HEK293T (cell line): ENCODE results near the gene ASTE1.

Source experiments
- CTCF ChIA-PET: fragments of 350-600 bp; formaldehyde crosslinking; extraction: SDS; loops from one replicate; lab custom pipeline; 2021; ENCODE audit warnings: antibody characterized with exemption, inconsistent platforms; lab: Yijun Ruan, JAX
- POLR2A ChIA-PET: fragments of 350-600 bp; formaldehyde crosslinking; extraction: SDS; loops from one replicate; lab custom pipeline; 2020; ENCODE audit warnings: antibody characterized with exemption, inconsistent platforms; lab: Yijun Ruan, JAX
- DNase-seq: peaks from one replicate; pipeline ENCODE4 v3.0.0; 2012; ENCODE audit warnings: mixed read lengths; ENCODE audit errors: extremely low spot score
- ARNT ChIP-seq: fragments of 450-650 bp; IDR thresholded peaks from 2 replicates; pipeline ENCODE4 v1.6.1; 2017; ENCODE audit warnings: mild to moderate bottlenecking
- BHLHE40 ChIP-seq: fragments of 450-650 bp; IDR thresholded peaks from 2 replicates; pipeline ENCODE4 v1.6.1; 2016; ENCODE audit warnings: mild to moderate bottlenecking, moderate library complexity, borderline replicate concordance
- CTBP1 ChIP-seq: fragments of 450-650 bp; IDR thresholded peaks from 2 replicates; pipeline ENCODE4 v1.6.1; 2016; ENCODE audit warnings: borderline replicate concordance
- ELF4 ChIP-seq: fragments of 450-650 bp; IDR thresholded peaks from 2 replicates; pipeline ENCODE4 v1.6.1; 2017; ENCODE audit warnings: antibody characterized with exemption
- FOXA1 ChIP-seq: fragments of 450-650 bp; IDR thresholded peaks from 2 replicates; pipeline ENCODE4 v1.6.1; 2016; ENCODE audit warnings: mild to moderate bottlenecking
- FOXK2 ChIP-seq: fragments of 450-650 bp; IDR thresholded peaks from 2 replicates; pipeline ENCODE4 v1.6.1; 2016; ENCODE audit warnings: mild to moderate bottlenecking
- FOXM1 ChIP-seq: fragments of 450-650 bp; IDR thresholded peaks from 2 replicates; pipeline ENCODE4 v1.6.1; 2017; ENCODE audit warnings: mild to moderate bottlenecking, borderline replicate concordance
- HDGF ChIP-seq: fragments of 450-650 bp; IDR thresholded peaks from 2 replicates; pipeline ENCODE4 v1.6.1; 2017; ENCODE audit warnings: antibody characterized with exemption, borderline replicate concordance
- L3MBTL2 ChIP-seq: fragments of 450-650 bp; conservative IDR thresholded peaks from 2 replicates; pipeline ENCODE4 v1.6.1; 2016; ENCODE audit warnings: mild to moderate bottlenecking
- LEF1 ChIP-seq: fragments of 450-650 bp; IDR thresholded peaks from 2 replicates; pipeline ENCODE4 v1.6.1; 2017; ENCODE audit warnings: mild to moderate bottlenecking, borderline replicate concordance
- NFRKB ChIP-seq: fragments of 450-650 bp; IDR thresholded peaks from 2 replicates; pipeline ENCODE4 v1.6.1; 2016; ENCODE audit warnings: mild to moderate bottlenecking, moderate library complexity
- PKNOX1 ChIP-seq: fragments of 450-650 bp; IDR thresholded peaks from 2 replicates; pipeline ENCODE4 v1.6.1; 2016
- SP1 ChIP-seq: fragments of 450-650 bp; IDR thresholded peaks from 2 replicates; pipeline ENCODE4 v1.6.1; 2017
- SUZ12 ChIP-seq: fragments of 450-650 bp; IDR thresholded peaks from 2 replicates; pipeline ENCODE4 v1.6.1; 2016; ENCODE audit warnings: mild to moderate bottlenecking
- TARDBP ChIP-seq: fragments of 450-650 bp; IDR thresholded peaks from 2 replicates; pipeline ENCODE4 v1.6.1; 2016
- ZNF384 ChIP-seq: fragments of 450-650 bp; IDR thresholded peaks from 2 replicates; pipeline ENCODE4 v1.6.1; 2016

The ASTE1 gene

GRCh38 chr3:130968221-130968620 lies 58.4 kb downstream of the ASTE1 start:
- TF ChIP-seq ZNF384, result no peak
- TF ChIP-seq HDGF, result no peak
- TF ChIP-seq TARDBP, result no peak
- TF ChIP-seq FOXM1, result no peak
- TF ChIP-seq PKNOX1, result no peak
- no peak for TF ChIP-seq SP1
- TF ChIP-seq ELF4, result no peak
- no peak for TF ChIP-seq NFRKB
- no peak for TF ChIP-seq LEF1
- TF ChIP-seq ARNT, result no peak
- no peak for DNase-seq
- POLR2A ChIA-PET, result no interaction called here
- CTCF ChIA-PET, result no interaction called here

- ChIA-PET CTCF (no interaction called here), POLR2A (no interaction called here)
- no peak for DNase-seq
- TF ChIP-seq TARDBP, result no peak
- TF ChIP-seq FOXK2, result no peak
- TF ChIP-seq ZNF384, result no peak
- TF ChIP-seq FOXM1, result no peak
- no peak for TF ChIP-seq LEF1
- TF ChIP-seq CTBP1, result no peak
- no peak for TF ChIP-seq SP1
- TF ChIP-seq BHLHE40, result no peak
- TF ChIP-seq NFRKB, result no peak
- no peak for TF ChIP-seq FOXA1
- no peak for TF ChIP-seq HDGF
- no peak for TF ChIP-seq SUZ12
- TF ChIP-seq PKNOX1, result no peak
- no peak for TF ChIP-seq ARNT
- no peak for TF ChIP-seq ELF4
- no peak for TF ChIP-seq L3MBTL2
Observed at GRCh38 chr3:130967281-130967680, 59.3 kb downstream of the ASTE1 start.

- POLR2A ChIA-PET, result no interaction called here
- CTCF ChIA-PET, result no interaction called here
- no peak for DNase-seq
- TF ChIP-seq PKNOX1 (no peak), L3MBTL2 (no peak), ARNT (no peak), ZNF384 (no peak)
Observed at GRCh38 chr3:130963878-130964277, 62.7 kb downstream of the ASTE1 start.
